ENCODE results near the gene LMF1. TPM values are rescaled to one million over a fixed set of nuclear protein-coding genes. Genes with fewer than 3 reads are reported as not detected.

The LMF1 gene
- total RNA-seq, 1 experiment from 2014 or later = 13.5 TPM

GRCh38 chr16:867421-868385 lies 103.1 kb downstream of the LMF1 start:
- H3K79me2 ChIP-seq (ENCODE audit: low read length) = no peaks in the 10 kb centered on the region
- H3K4me3 ChIP-seq (ENCODE audit: low read length) = no peak overlapping the region
- ATAC-seq = no peak
- no TSS peak for BruUV-seq (replicated peaks)
- intact Hi-C loops (cut with micrococcal nuclease) = no loop called here
- DNase-seq = no peak
- H3F3A ChIP-seq (ENCODE audit: low read length, unreplicated experiment) = no peaks in the 10 kb centered on the region
- H3K27me3 ChIP-seq (ENCODE audit: low read length) = no peaks in the 10 kb centered on the region
- CTCF ChIA-PET = no interaction called here
- H3K9ac ChIP-seq (ENCODE audit: low read length) = no peak overlapping the region
- TF ChIP-seq EZH2 (IDR thresholded peaks at IDR 0.05; ENCODE audit: low read length, unreplicated experiment) = no peak
- H3K9me3 ChIP-seq (ENCODE audit: low read length) = no peaks in the 10 kb centered on the region
- no peaks in the 10 kb centered on the region for H3K9me2 ChIP-seq (replicated peaks; ENCODE audit: low read length)
- no peaks in the 10 kb centered on the region for H3K4me1 ChIP-seq (ENCODE audit: insufficient read depth, low read length)
- no peaks in the 10 kb centered on the region for H4K20me1 ChIP-seq (ENCODE audit: low read length)
- no peak overlapping the region for H3K4me2 ChIP-seq (ENCODE audit: low read length)
- H2AFZ ChIP-seq (ENCODE audit: low read length) = no peak overlapping the region
- no peak overlapping the region for H3K27ac ChIP-seq (ENCODE audit: low read length)
- H3K36me3 ChIP-seq (ENCODE audit: low read depth, low read length) = no peaks in the 10 kb centered on the region
- POLR2A ChIA-PET (ENCODE audit: unreplicated experiment) = no interaction called here

- H4K20me1 ChIP-seq (ENCODE audit: low read length) = no peaks in the 10 kb centered on the region
- no peak overlapping the region for H3K9ac ChIP-seq (ENCODE audit: low read length)
- H3F3A ChIP-seq (ENCODE audit: low read length, unreplicated experiment) = no peaks in the 10 kb centered on the region
- DNase-seq = no peak
- H3K27me3 ChIP-seq (ENCODE audit: low read length) = no peaks in the 10 kb centered on the region
- H3K36me3 ChIP-seq (ENCODE audit: low read depth, low read length) = no peaks in the 10 kb centered on the region
- intact Hi-C loops (cut with micrococcal nuclease) = no loop called here
- H3K4me2 ChIP-seq (ENCODE audit: low read length) = no peak overlapping the region
- H3K4me3 ChIP-seq (ENCODE audit: low read length) = no peak overlapping the region
- no peak overlapping the region for H2AFZ ChIP-seq (ENCODE audit: low read length)
- H3K4me1 ChIP-seq (ENCODE audit: insufficient read depth, low read length) = no peaks in the 10 kb centered on the region
- ATAC-seq = no peak
- TF ChIP-seq EZH2 (IDR thresholded peaks at IDR 0.05; ENCODE audit: low read length, unreplicated experiment) (no peak), CTCF (conservative IDR thresholded peaks at IDR 0.05; ENCODE audit: low read depth, low read length) (no peak), EZH2phosphoT487 (IDR thresholded peaks at IDR 0.05; ENCODE audit: borderline replicate concordance, low read length) (no peak)
- CTCF ChIA-PET = no interaction called here
- POLR2A ChIA-PET (ENCODE audit: unreplicated experiment) = no interaction called here
- BruUV-seq (replicated peaks) = no TSS peak
- no peaks in the 10 kb centered on the region for H3K9me2 ChIP-seq (replicated peaks; ENCODE audit: low read length)
- H3K9me3 ChIP-seq (ENCODE audit: low read length) = no peaks in the 10 kb centered on the region
- H3K27ac ChIP-seq (ENCODE audit: low read length) = no peak overlapping the region
- H3K79me2 ChIP-seq (ENCODE audit: low read length) = no peaks in the 10 kb centered on the region
Measured at GRCh38 chr16:866252-866896, 104.4 kb downstream of the LMF1 start.

- intact Hi-C loops (cut with micrococcal nuclease) = no loop called here
- DNase-seq = no peak
- TF ChIP-seq CTCF (conservative IDR thresholded peaks at IDR 0.05; ENCODE audit: low read depth, low read length) = no peak
- TF ChIP-seq EZH2 (IDR thresholded peaks at IDR 0.05; ENCODE audit: low read length, unreplicated experiment) = no peak
- TF ChIP-seq EZH2phosphoT487 (IDR thresholded peaks at IDR 0.05; ENCODE audit: borderline replicate concordance, low read length) = no peak
- H3K36me3 ChIP-seq (ENCODE audit: low read depth, low read length) = no peaks in the 10 kb centered on the region
- no peaks in the 10 kb centered on the region for H3K79me2 ChIP-seq (ENCODE audit: low read length)
- POLR2A ChIA-PET (ENCODE audit: unreplicated experiment) = no interaction called here
- H3K9me3 ChIP-seq (ENCODE audit: low read length) = no peaks in the 10 kb centered on the region
- H3K4me1 ChIP-seq (ENCODE audit: insufficient read depth, low read length) = no peaks in the 10 kb centered on the region
- no peaks in the 10 kb centered on the region for H3K27me3 ChIP-seq (ENCODE audit: low read length)
- no peak overlapping the region for H3K9ac ChIP-seq (ENCODE audit: low read length)
- ATAC-seq = no peak
- H3K9me2 ChIP-seq (replicated peaks; ENCODE audit: low read length) = no peaks in the 10 kb centered on the region
- no peaks in the 10 kb centered on the region for H3F3A ChIP-seq (ENCODE audit: low read length, unreplicated experiment)
- H3K27ac ChIP-seq (ENCODE audit: low read length) = no peak overlapping the region
- H2AFZ ChIP-seq (ENCODE audit: low read length) = no peak overlapping the region
- H4K20me1 ChIP-seq (ENCODE audit: low read length) = no peaks in the 10 kb centered on the region
- no peak overlapping the region for H3K4me2 ChIP-seq (ENCODE audit: low read length)
- no TSS peak for BruUV-seq (replicated peaks)
- H3K4me3 ChIP-seq (ENCODE audit: low read length) = no peak overlapping the region
- CTCF ChIA-PET = no interaction called here
Measured at GRCh38 chr16:865026-865425, 105.8 kb downstream of the LMF1 start.
